ENCODE results near the gene C4A.
"Not testable (repeated sequence)": the region's sequence is repeated elsewhere in the genome, so short reads cannot be mapped to it uniquely, and the experiment has no call there.

DNA sequence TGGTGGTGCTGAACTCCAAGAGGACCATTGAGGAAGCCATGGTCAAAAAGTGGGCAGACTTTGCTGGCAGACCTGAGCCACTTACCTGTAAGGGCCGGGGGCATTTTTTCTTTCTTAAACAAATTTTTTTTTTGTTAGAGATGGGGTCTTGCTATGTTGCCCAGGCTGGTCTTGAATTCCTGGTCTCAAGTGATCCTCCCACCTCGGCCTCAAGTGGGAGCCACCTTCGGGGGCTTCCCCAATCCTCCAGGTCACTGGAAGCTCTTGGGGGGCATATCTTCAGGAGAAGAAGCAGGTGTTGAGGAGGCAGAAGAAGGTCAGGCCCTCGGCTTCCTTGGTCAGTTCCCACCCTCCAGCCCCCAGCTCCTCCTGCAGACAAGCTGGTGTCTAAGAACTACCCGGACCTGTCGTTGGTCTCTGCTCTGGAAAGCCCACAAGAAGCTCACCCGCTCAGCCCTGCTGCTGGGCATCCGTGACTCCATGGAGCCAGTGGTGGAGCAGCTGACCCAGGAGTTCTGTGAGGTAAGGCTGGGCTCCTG, 24.2 kb downstream of the C4A start:
- TF ChIP-seq, protein P1, sequence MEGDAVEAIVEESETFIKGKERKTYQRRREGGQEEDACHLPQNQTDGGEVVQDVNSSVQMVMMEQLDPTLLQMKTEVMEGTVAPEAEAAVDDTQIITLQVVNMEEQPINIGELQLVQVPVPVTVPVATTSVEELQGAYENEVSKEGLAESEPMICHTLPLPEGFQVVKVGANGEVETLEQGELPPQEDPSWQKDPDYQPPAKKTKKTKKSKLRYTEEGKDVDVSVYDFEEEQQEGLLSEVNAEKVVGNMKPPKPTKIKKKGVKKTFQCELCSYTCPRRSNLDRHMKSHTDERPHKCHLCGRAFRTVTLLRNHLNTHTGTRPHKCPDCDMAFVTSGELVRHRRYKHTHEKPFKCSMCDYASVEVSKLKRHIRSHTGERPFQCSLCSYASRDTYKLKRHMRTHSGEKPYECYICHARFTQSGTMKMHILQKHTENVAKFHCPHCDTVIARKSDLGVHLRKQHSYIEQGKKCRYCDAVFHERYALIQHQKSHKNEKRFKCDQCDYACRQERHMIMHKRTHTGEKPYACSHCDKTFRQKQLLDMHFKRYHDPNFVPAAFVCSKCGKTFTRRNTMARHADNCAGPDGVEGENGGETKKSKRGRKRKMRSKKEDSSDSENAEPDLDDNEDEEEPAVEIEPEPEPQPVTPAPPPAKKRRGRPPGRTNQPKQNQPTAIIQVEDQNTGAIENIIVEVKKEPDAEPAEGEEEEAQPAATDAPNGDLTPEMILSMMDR (optimal IDR thresholded peaks at IDR 0.05 in 1 of 3, IDR thresholded peaks at IDR 0.05 in 1 of 3, conservative IDR thresholded peaks at IDR 0.05 in 1 of 3; ENCODE audit: extremely low read depth in 1 of 3, insufficient read depth in 2 of 3, low read length in 3 of 3), result not testable (repeated sequence)
- not testable (repeated sequence) for TF ChIP-seq EZH2 (IDR thresholded peaks at IDR 0.05; ENCODE audit: low read length)
